ENCODE measurements around the gene MSMB.

The MSMB gene

DNA sequence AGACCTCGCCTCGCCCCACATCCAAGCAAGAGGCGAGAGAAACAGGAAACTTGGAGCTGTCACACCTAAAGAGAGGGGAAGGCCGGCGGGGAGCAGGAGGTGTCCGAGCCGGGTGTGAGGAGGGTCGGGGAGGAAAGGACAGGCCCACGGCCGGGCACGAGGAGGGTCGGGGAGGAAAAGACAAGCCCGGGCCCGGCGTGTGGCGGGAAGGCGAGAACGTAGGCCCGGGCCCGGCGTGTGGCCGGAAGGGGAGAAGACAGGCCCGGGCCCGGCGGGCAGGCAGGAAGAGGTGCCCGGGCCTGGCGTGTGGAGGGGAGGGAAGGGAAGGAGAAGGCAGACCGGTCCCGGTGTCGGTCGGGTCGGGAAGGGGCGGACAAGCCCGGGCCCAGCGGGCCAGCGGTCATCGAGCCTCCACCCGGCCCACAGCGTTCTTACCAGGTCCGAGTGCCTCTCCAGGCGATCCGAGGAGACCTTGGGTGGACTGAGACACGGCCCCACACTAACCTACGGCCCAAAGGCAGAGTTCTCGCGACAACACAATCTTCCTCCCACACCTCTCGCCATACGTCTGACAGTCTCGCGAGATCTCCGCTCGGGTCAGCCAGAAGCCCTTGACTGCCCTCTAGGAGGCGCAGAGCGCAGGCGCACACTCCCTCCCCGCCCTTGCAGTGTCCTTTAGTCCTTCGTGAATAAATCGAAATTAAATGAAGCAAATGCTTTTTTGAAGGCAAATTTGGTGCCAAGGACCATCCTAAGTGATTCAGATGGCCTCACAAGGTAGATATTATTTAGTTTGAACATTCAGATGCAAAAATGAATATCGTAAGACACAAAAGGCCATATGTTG lies 15.8 kb downstream of the MSMB start, which contains the start of gene NCOA4:
NCOA4 (minus strand) TSS at position 533 of the 847 bp plus-strand sequence. CDS start 13,943 bp downstream, outside the sequence.
- Histone ChIP-seq H3K9ac (ENCODE audit: low read depth, low read length) (peak within 1 kb of the TSS; percentile 75; the same call in 1 of the 2 replicates), H3K4me1 (ENCODE audit: control insufficient read depth, insufficient read depth, low read length) (peaks cover 15% of the 10 kb centered on the region), H3K27me3 (ENCODE audit: control insufficient read depth, insufficient read depth, low read length) (no peaks in the 10 kb centered on the region)

DNA sequence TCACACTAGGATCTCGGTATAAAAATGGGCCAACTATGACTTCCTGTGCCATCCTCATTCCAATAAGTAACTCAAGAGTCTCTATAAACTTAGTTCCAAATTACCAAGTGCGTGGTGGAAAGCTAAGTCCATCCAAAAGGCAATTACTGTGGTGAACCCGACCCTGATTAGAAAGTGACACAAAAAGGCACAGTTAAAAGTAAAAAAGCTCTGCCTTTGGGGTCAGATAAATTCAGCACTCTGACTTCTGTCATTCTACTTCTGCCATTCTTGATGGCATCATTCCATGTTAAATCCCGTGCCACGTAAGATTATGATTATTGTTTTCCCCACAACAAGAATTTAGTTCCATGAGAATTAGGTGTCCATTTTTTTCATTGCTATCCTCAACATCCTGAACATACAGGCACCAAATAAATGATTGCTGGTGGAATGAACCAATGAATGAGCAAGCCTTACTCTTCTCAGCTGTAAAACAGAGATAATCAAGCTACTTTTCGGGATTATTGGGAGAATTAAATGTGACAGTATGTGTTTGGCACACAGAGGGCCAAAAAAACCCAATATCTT lies 16.5 kb downstream of the MSMB start:
- peak overlapping the region; percentile 65 for H3K27ac ChIP-seq (ENCODE audit: low read depth, low read length)

More for the DNA sequence above, 15.8 kb downstream of the MSMB start, which contains the start of gene NCOA4:
- H3K27ac ChIP-seq (ENCODE audit: low read depth, low read length), result peak within 1 kb of the TSS; percentile 65
- no peaks in the 10 kb centered on the region for H3K9me3 ChIP-seq (ENCODE audit: control insufficient read depth, insufficient read depth, low read length)
- H3K36me3 ChIP-seq (ENCODE audit: control insufficient read depth, insufficient read depth, low read length), result no peaks in the 10 kb centered on the region
- peak within 1 kb of the TSS; percentile 96 for H3K4me3 ChIP-seq (ENCODE audit: low read depth, low read length)

DNA sequence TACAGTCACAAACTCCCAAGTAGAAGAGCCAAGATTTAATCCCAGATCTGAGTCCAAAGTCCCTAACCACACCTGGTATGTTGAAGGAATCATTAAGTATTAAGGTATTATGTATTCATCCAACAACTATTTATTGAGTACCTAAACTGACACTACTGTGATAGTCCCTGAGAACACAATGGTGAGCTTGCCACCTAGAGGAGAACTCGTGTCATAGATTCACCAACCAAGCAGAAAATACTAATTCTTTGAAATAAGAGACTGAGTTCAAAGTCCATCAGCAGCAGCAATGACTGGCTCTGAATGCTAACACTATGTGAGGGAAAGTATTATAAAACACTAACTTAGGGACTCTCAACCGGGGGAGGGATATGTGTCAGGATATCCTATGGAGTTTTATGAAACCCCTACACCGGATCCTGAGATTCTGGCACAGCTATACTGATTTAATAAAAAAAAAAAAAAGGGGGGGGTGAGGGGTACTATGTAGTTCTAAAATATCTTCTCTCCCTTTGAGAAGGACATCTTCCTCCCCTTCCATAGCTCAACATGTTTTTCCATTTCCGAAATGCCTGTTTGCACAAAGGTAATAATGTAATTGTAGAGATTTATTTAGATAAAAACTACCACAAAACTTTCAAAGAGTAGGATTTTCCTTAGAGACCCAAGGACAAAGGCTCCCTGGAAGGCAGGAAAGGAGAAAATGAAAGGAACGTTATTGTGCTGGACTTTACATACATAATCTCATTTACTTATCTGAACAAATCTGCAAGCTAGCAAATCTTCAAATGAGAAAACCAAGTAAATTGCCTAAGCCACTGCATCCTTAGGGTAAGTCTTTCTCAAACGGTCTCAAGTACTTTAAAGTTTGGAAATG lies 17.2 kb downstream of the MSMB start:
- Histone ChIP-seq H3K4me1 (ENCODE audit: control insufficient read depth, insufficient read depth, low read length) (peaks cover 15% of the 10 kb centered on the region), H3K9me3 (ENCODE audit: control insufficient read depth, insufficient read depth, low read length) (no peaks in the 10 kb centered on the region), H3K4me3 (ENCODE audit: low read depth, low read length) (peak overlapping the region; percentile 96), H3K27ac (ENCODE audit: low read depth, low read length) (no peak overlapping the region), H3K36me3 (ENCODE audit: control insufficient read depth, insufficient read depth, low read length) (no peaks in the 10 kb centered on the region), H3K27me3 (ENCODE audit: control insufficient read depth, insufficient read depth, low read length) (no peaks in the 10 kb centered on the region), H3K9ac (ENCODE audit: low read depth, low read length) (no peak overlapping the region)

More for the DNA sequence above, 16.5 kb downstream of the MSMB start:
- Histone ChIP-seq H3K4me1 (ENCODE audit: control insufficient read depth, insufficient read depth, low read length) (peaks cover 15% of the 10 kb centered on the region), H3K9ac (ENCODE audit: low read depth, low read length) (peak overlapping the region; percentile 75; the same call in 1 of the 2 replicates), H3K4me3 (ENCODE audit: low read depth, low read length) (peak overlapping the region; percentile 96), H3K9me3 (ENCODE audit: control insufficient read depth, insufficient read depth, low read length) (no peaks in the 10 kb centered on the region), H3K36me3 (ENCODE audit: control insufficient read depth, insufficient read depth, low read length) (no peaks in the 10 kb centered on the region), H3K27me3 (ENCODE audit: control insufficient read depth, insufficient read depth, low read length) (no peaks in the 10 kb centered on the region)

DNA sequence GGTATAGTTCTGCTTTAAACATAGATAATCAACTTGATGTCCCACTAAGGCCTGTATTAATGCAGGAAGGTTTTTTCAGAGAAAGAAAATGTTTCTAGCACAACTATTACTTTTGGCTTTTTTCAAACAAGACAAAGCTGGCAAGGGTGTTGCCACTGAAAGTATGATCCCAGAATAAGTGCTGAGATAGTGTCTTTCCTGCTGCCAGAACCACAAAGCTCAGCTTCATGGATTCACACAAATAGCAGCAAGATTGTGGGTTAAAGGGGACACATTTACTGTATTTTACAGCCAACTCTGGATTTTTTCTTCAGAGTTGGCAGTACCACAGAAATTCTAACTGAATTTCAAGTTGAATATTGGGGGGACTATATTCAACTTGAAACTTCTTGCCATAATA lies 20.0 kb downstream of the MSMB start:
- no peaks in the 10 kb centered on the region for H3K9me3 ChIP-seq (ENCODE audit: control insufficient read depth, insufficient read depth, low read length)
- H3K36me3 ChIP-seq (ENCODE audit: control insufficient read depth, insufficient read depth, low read length), result no peaks in the 10 kb centered on the region
- no peaks in the 10 kb centered on the region for H3K27me3 ChIP-seq (ENCODE audit: control insufficient read depth, insufficient read depth, low read length)
- no peak overlapping the region for H3K27ac ChIP-seq (ENCODE audit: low read depth, low read length)
- H3K4me3 ChIP-seq (ENCODE audit: low read depth, low read length), result no peak overlapping the region
- no peak overlapping the region for H3K9ac ChIP-seq (ENCODE audit: low read depth, low read length)
- H3K4me1 ChIP-seq (ENCODE audit: control insufficient read depth, insufficient read depth, low read length), result peaks cover 18% of the 10 kb centered on the region

DNA sequence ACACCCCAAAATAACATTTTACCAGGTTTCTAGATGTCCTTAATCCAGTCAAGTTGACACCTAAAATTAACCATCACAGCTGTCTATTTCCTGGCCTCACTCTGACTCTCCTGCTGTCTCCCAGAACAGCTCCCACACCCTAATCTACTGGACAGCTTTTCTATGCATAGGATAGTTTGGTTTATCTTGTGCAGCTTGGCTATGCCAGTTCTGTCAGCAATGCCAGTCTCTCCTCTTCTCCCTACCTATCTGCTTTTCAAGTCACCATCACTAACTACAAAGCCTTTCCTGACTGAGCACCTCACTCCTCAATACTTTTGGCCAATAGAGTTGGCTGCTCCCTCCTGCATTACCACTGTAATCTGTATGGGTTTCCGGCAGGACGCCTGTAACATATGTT lies 20.7 kb downstream of the MSMB start:
- no peaks in the 10 kb centered on the region for H3K27me3 ChIP-seq (ENCODE audit: control insufficient read depth, insufficient read depth, low read length)
- H3K27ac ChIP-seq (ENCODE audit: low read depth, low read length), result no peak overlapping the region
- H3K36me3 ChIP-seq (ENCODE audit: control insufficient read depth, insufficient read depth, low read length), result no peaks in the 10 kb centered on the region
- no peaks in the 10 kb centered on the region for H3K9me3 ChIP-seq (ENCODE audit: control insufficient read depth, insufficient read depth, low read length)
- no peak overlapping the region for H3K4me3 ChIP-seq (ENCODE audit: low read depth, low read length)
- no peak overlapping the region for H3K9ac ChIP-seq (ENCODE audit: low read depth, low read length)
- H3K4me1 ChIP-seq (ENCODE audit: control insufficient read depth, insufficient read depth, low read length), result peaks cover 22% of the 10 kb centered on the region

DNA sequence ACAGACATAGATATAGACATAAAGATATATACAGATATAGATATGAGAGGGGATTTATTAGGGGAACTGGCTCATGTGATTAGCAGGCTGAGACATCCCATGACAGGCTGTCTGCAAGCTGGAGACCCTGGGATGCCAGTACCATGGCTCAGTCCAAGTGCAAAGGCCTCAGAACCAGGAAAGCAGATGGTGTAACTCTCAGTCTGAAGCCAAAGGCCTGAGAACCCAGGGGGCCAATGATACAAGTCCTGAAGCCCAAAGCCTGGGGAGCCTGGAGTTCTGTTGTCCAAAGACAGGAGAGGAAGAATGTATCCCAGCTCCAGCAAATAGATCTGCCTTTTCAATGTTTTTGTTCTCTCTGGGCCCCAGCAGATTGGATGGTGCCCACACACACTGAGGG lies 21.1 kb downstream of the MSMB start:
- no peaks in the 10 kb centered on the region for H3K9me3 ChIP-seq (ENCODE audit: control insufficient read depth, insufficient read depth, low read length)
- no peak overlapping the region for H3K9ac ChIP-seq (ENCODE audit: low read depth, low read length)
- H3K27ac ChIP-seq (ENCODE audit: low read depth, low read length), result no peak overlapping the region
- no peak overlapping the region for H3K4me3 ChIP-seq (ENCODE audit: low read depth, low read length)
- H3K27me3 ChIP-seq (ENCODE audit: control insufficient read depth, insufficient read depth, low read length), result no peaks in the 10 kb centered on the region
- H3K36me3 ChIP-seq (ENCODE audit: control insufficient read depth, insufficient read depth, low read length), result no peaks in the 10 kb centered on the region
- peaks cover 27% of the 10 kb centered on the region for H3K4me1 ChIP-seq (ENCODE audit: control insufficient read depth, insufficient read depth, low read length)

GRCh38 chr10:46022978-46023702 lies 22.9 kb downstream of the MSMB start:
- Histone ChIP-seq H3K36me3 (ENCODE audit: control insufficient read depth, insufficient read depth, low read length) (no peaks in the 10 kb centered on the region), H3K27ac (ENCODE audit: low read depth, low read length) (peak overlapping the region; percentile 89)

GRCh38 chr10:46020344-46020657 lies 25.8 kb downstream of the MSMB start:
- Histone ChIP-seq H3K27me3 (ENCODE audit: control insufficient read depth, insufficient read depth, low read length) (no peaks in the 10 kb centered on the region), H3K4me1 (ENCODE audit: control insufficient read depth, insufficient read depth, low read length) (peaks cover 16% of the 10 kb centered on the region), H3K9me3 (ENCODE audit: control insufficient read depth, insufficient read depth, low read length) (no peaks in the 10 kb centered on the region), H3K36me3 (ENCODE audit: control insufficient read depth, insufficient read depth, low read length) (peaks cover 11% of the 10 kb centered on the region), H3K27ac (ENCODE audit: low read depth, low read length) (no peak overlapping the region), H3K9ac (ENCODE audit: low read depth, low read length) (no peak overlapping the region), H3K4me3 (ENCODE audit: low read depth, low read length) (no peak overlapping the region)

More at GRCh38 chr10:46022978-46023702, 22.9 kb downstream of the MSMB start:
- no peaks in the 10 kb centered on the region for H3K9me3 ChIP-seq (ENCODE audit: control insufficient read depth, insufficient read depth, low read length)
- H3K4me3 ChIP-seq (ENCODE audit: low read depth, low read length), result peak overlapping the region; percentile 85
- H3K27me3 ChIP-seq (ENCODE audit: control insufficient read depth, insufficient read depth, low read length), result no peaks in the 10 kb centered on the region
- H3K9ac ChIP-seq (ENCODE audit: low read depth, low read length), result peak overlapping the region; percentile 68
- H3K4me1 ChIP-seq (ENCODE audit: control insufficient read depth, insufficient read depth, low read length), result peaks cover 16% of the 10 kb centered on the region

DNA sequence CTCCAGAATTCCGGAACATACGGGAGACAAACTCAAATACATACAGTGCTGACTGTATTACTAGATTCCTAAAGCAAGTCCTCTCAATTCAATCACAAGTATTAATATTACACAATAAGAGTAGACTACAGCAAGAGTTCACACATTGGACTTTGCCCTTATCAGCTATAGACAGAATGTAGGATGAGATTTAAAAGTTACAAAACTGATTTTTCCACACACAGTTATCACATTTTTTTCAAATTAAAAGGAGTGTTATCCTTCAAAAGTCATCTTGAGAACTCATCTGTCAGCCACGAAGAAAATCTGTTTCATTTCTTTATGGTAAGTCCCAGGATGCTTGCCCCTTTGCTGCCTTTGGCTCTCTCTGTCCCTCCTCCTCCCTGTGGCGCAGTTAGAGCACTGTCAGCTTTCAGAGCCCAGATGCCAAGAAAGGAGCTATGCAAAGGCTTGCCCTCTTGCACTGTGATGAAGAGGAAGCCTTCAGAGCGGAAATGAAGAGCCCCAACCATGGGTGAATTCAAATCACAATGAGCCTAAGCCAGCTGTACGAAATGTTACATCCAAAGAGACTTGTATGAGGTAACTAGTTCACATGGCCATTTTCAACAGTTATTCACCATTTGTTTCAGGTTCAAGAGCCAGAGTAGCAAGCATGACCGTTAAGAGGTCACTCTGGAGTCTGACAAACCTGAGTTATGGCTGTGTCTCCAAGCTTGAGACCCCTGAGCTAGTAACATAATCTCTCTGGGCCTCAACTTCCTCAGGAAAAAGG lies 26.3 kb downstream of the MSMB start:
- H3K9me3 ChIP-seq (ENCODE audit: control insufficient read depth, insufficient read depth, low read length), result no peaks in the 10 kb centered on the region
- no peak overlapping the region for H3K4me3 ChIP-seq (ENCODE audit: low read depth, low read length)
- peaks cover 16% of the 10 kb centered on the region for H3K4me1 ChIP-seq (ENCODE audit: control insufficient read depth, insufficient read depth, low read length)
- H3K27me3 ChIP-seq (ENCODE audit: control insufficient read depth, insufficient read depth, low read length), result no peaks in the 10 kb centered on the region
- no peak overlapping the region for H3K9ac ChIP-seq (ENCODE audit: low read depth, low read length)
- no peak overlapping the region for H3K27ac ChIP-seq (ENCODE audit: low read depth, low read length)
- peaks cover 16% of the 10 kb centered on the region for H3K36me3 ChIP-seq (ENCODE audit: control insufficient read depth, insufficient read depth, low read length)

- Histone ChIP-seq H3K4me1 (ENCODE audit: control insufficient read depth, insufficient read depth, low read length) (peaks cover 16% of the 10 kb centered on the region), H3K27me3 (ENCODE audit: control insufficient read depth, insufficient read depth, low read length) (no peaks in the 10 kb centered on the region), H3K36me3 (ENCODE audit: control insufficient read depth, insufficient read depth, low read length) (peaks cover 22% of the 10 kb centered on the region), H3K4me3 (ENCODE audit: low read depth, low read length) (no peak overlapping the region), H3K9ac (ENCODE audit: low read depth, low read length) (no peak overlapping the region), H3K9me3 (ENCODE audit: control insufficient read depth, insufficient read depth, low read length) (no peaks in the 10 kb centered on the region), H3K27ac (ENCODE audit: low read depth, low read length) (no peak overlapping the region)
Observed at GRCh38 chr10:46019177-46019528, 26.9 kb downstream of the MSMB start.

Data from HUES48 (cell line).